ENCODE results near the gene MRPL44.
A peak's percentile ranks its signal among the peaks of the same experiment; 100 is the strongest.
"Not testable (repeated sequence)": the region's sequence is repeated elsewhere in the genome, so short reads cannot be mapped to it uniquely, and the experiment has no call there.

MRPL44 gene

DNA sequence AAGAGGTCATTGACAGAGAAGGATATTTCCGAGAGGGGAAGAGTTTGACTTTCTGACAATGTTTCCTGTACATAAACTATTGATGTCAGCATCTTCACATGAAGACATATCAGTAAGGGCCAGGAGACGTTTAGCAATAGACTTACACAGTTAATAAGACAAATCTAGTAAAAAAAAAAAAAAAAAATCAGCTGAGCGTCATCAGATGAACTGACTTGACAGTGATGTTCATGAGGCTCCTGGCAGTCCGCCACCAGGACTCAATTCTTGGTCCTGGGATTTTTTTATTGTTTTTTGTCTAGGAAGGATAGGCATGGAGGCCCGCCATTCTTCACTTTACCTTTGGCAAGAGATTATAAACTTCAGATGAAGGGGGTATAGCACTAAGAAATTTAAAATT lies 14.5 kb downstream of the MRPL44 start:
- DNase-seq = no peak

DNA sequence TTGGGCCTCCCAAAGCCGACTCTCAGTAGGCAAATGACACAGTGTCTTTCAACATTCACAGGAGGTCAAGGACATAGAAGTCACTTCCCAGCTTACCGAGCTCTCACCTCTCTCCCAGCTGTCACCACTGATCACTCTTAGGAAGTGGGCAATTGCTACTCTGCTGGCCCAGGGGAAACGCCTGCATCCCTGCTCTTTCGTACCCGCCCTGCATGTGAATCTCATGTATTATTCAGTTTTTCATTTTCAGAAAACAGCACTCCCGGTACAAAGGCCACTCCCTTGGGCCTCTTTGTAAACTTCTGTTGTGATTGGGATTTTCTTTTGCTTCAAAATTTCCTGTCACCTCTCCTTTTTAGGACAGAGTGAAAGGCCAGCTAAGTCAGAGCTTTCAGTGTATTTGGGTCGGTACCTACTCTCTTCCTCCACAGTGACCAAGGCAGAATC lies 15.4 kb downstream of the MRPL44 start:
- no peak for DNase-seq

DNA sequence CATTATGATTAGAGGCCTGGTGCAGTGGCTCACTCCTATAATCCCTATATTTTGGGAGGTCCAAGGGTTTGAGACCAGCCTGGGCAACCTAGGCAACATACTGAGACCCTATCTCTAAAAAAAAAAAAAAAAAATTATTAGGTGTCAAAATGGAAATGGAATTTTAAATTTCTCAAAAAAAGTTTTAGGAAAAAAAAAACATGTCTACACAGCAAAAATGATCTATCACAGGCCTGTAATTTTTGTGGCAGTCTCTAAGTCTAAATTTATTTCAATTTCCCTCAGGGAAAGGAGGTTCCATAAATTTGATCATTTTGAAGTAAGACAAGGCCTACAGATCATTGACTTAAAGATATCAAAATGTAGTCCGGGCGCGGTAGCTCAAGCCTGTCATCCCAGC lies 16.3 kb downstream of the MRPL44 start:
- DNase-seq = no peak

DNA sequence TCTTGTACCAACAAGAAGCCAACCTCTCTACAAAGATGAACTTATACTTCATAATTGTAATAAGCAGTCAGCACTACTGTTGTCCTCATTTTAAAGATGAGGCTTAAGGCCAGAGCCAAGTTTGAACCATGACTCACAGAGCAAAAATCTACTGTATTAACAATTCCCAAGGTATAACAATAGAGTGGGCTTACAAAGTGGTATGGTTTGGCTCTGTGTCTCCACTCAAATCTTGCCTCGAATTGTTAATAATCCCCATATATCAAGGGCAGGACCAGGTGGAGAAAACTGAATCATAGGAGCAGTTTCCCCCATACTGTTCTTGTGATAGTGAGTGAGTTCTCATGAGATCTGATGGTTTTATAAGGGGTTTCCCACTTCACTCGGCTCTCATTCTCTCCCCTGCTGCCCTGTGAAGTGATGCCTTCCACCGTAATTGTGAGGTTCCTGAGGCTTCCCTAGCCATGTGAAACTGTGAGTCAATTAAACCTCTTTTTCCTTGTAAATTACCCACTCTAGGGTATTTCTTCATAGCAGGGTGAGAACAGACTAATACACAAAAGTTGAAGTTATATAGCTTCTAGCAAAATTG lies 19.5 kb downstream of the MRPL44 start:
- no peak for DNase-seq

DNA sequence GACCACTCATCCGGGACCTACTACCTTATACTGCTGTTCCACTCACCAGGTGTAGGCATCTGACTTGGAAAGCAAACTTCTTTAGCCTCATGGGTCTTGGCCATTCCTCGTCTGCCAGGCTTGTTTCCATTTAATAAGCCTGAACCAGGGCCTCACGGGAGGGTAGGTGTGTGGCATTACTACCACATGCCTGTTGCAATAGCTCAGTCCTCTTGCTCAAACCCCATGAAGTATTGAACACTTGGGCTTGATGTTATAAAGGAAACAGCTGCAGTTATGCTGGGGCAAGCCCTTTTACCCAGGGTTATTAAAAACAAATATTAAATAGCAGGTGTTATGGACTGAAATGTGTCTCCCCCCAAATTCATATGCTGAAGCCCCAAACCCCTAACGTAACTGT lies 21.2 kb downstream of the MRPL44 start:
- no peak for DNase-seq

DNA sequence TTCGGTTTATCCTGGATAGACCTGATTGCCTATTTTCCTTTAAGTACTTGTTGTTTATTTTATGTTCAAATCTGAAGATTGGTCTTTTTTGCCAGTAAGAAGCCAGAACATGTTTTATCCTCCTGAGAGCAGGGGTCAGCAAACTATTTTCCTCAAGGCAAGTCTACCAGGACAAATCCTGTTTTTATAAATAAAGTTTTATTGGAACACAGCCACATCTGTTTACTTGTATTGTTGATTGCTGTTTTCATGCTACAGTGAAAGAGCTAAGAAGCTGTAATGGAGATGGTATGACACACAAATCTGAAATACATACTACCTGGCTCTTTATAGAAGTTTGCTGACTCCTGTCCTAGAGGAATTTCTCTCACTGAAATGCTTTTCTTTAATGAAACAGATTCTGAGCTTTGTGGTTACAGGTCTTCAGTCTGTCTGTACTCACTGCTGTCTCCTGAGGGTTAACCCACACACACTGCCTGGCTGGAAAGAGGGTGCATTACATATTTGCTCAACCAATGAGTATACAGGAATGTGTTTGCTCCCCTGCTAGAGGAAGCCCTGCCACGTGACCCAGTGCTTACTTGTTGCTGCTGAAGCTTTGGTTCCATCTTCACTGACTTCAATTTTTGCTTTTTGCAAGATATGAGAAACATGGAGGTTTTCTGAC lies 22.6 kb downstream of the MRPL44 start:
- no peak for DNase-seq

DNA sequence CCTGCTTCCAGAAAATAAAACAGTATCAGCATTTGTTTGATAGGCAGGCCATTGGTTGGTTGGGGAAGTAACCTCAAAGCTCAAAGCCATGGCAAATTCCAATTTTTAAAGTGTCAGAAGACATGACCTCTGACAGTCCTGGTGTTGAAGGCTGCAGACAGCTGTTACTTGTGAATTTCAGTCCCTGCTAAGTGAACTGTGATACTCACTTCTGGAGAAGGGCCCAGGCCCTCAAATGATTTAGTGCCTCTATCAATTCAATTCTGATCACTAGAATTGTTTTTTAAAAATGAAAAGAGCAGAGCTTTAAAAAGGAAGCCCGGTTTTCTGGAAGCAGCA lies 23.1 kb downstream of the MRPL44 start:
- DNase-seq = no peak

DNA sequence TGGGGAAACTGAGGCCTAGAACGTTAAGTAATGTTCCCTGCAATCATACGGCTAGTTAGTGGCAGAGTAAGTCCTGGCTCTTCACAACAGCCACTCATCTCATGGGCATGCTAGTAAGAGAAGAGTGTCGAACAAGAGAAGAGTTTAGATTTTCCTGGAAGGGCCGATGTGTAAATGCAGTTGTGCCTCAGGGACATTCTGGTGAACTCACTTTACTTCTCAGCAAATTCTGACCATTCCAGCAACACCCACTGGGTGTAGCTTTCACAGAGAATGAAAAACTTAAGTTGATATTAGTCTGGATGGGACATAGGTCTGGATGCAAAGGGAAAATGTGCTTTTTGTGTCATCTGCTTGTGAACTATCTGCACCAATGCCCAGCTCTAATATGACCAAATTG lies 23.5 kb downstream of the MRPL44 start:
- DNase-seq = no peak

DNA sequence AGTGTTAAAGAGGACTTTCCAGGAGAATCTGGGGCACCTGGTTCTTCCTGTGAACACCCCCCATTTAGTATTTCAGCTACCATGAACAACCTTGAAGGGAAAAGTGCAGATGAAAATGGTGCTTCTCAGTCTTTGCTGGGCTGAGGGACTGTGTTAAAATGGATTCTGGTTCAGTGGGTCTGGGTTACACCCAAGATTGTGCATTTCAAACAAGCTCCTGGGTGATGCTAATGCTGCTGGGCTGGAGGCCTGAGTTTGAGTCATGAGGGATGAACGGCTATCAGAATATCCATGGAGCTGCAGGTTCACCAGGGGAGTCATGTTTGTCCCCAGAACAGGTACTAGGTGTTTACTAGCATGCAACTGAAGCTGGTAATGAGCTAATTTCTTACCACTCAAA lies 24.0 kb downstream of the MRPL44 start:
- no peak for DNase-seq

DNA sequence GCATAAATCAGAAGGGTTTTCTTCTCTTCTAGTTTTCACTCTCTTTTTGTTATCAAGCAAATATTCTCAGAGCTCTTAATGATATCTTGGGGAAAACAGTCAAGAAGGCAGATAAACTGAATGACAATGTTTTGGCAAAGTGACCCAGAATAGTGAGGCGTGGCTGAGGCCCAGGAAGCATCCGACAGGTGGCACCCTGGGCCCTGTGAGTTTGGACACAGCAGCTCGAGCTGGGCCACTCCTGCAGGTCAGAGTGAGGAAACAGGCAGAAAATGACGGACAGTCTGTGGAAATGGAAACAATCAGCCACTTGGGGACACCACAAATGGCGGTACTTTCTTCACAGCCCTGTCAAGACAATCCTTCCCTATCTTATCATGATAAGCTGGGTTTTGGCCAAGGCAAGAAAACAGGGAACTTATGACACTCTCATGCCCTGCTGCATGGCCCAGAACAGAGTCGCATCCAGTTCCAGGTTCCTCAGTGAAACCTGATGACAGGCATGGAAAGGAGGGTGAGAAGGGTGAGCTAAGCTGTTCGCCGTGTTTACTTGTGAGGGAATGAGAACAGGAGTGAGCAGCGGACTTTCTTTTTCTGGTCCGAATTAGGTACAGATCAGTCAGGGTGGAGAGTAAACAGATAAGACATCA lies 32.1 kb downstream of the MRPL44 start:
- no peak for DNase-seq

DNA sequence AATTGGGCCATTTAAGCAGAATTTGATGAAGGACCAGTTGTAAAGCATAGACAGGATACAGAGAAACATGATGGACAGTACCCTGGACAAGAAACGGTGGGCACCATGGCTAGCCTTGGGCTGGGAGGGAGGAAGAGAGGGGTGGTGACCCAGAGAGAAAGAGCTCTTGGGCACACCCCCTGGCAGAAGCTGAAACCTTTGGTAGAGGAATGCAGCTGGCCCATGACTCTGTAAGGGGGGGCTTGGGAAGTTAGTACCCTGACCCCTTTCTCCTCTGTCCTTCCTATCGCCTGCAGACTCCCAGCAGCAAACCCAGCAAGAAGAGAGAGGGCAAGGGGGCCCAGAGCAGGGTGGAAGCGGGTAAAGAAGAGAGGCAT lies 32.6 kb downstream of the MRPL44 start:
- DNase-seq = no peak

DNA sequence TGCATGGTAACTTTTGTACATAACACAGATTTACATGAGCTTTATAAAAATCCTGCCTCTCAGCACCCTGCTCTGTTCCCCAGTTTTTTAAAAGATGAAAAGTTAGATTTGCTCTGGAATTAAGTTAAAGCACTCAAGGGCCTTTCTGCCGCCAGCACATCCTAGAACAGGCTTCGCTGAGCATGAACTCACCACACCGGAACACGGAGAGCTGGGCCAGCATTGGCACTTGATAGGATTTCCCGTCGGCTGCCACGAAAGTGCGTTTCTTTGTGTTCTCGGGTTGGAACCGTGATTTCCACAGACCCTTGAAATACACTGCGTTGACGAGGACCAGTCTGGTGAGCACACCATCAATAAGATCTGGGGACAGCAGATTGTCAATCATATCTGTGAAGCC lies 34.3 kb downstream of the MRPL44 start:
- DNase-seq = no peak

DNA sequence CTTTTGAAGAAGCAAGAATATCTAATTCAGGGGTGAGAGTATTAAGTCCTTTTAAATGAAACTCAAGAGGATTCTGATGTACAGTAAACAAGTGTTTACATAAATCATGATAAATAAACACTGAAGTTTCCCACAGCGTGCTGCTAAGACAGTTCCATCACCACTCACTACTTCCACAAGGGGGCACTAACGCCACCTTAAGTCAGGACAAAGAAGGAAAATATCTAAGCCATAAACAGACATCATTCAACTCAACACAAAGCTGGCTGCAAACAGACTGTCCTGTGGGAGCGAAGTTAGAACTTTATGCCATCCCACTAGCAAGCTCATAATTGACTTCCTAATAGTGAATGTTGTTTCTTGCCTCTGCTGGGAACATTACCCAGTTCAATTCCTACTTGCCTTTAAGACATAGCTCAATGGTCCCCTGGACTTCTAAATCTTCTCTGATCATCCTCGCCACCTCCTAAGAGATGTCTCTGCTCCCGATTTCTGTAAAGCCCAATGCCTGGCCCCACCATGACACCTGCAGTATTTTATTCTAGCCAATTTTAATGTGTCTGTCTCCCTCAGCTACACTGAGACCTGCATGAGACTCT lies 36.5 kb downstream of the MRPL44 start:
- peak; percentile 76 for DNase-seq

DNA sequence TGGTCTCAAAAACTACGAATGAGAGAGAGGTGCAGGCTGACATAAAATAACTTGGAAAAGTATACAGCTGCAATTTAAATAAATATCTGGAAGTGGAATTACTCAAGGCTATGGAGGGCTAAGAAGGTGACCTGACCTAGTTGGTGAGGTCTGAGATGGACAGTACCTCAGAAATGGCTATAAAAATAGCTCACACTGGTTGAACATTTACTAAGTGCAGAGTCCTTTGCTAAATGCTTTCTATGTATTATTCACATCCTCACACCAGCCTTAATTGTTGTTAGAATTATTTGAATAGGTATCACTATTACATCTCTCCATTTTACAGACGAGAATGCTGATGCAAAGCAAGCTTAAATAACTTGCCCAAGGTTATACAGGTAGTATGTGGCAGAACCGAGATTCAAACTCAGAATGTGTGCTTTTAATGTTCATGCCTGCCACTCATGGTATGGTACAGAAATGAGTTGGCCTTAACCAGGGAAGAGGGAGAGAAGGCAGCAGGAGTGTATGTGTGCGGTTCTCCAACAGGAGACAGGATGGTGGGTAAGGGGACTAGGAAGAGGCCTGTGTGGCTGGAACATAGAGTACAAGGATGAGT lies 37.4 kb downstream of the MRPL44 start:
- no peak for DNase-seq

DNA sequence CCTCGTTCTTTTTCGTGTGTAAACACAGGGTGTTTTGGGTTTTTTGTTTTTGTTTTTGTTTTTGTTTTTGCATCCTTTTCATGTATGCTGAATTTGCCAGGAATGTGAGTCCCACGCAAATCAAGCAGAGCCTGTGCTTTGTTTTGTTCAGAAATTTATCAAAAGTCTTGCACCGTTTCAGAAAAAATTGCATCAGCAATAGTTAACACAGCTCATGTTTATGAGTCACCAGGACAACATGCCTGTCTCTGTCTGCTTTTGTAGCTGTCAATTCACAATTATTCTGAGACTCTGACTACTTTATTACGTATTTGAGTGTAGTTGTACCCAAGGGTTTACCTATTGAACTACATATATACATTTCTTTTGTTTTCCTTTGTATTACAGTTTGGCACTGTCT lies 38.3 kb downstream of the MRPL44 start:
- DNase-seq = no peak

DNA sequence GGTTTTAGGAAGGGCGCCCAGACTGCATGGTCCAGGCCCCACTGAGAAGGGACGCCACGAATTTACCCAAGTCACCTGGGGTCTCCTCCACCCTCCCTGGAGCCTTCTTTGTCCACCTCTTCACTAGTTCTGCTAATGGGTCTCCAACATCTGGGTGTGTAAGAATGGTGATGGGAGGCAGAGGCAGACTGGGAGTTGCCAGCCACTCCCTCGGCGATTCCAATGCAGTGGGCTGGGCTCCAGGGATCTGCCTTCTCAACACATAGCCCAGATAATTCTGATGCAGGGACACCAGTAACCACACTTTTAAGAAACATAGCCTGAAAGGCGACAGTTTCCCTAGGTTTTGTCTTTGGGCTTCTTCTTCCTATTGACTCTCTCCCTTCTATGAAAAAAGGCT lies 39.1 kb downstream of the MRPL44 start:
- DNase-seq = no peak

DNA sequence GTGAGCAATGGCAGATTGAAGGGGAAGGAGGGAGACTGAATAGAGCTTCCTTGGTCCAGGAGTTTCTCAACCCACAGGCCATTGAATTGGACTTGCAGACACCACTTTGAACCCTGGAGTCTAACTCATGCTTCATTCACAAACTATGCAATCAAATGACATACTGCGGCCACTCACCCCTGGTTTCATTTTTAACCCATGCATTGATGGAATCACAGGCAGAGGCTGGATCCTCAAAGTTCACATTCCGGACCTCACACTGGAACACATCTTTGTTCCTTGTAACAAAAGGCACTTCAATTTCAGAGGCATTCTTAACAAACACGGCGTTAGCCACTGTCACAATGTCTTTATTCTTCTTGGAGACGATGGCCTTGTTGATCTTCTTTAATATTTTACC lies 40.7 kb downstream of the MRPL44 start:
- no peak for DNase-seq

DNA sequence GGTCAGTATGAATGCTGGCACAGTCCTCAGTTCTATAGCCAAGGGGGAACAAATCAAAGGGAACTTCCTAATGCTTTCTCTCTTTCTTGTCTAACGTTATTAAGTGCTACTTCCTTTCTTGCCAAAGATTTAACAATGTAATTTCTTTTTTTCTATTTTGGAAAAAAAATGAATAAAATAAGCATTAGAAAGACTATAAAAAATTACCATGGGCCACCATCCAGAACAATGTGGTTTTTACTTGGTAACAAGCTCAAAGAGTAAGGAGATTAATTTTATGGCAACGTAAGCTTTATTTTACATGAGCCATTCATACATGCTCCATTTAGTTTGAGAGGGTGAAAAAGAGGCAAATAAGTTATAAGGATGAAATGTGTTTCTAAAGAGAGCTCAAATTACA lies 41.7 kb downstream of the MRPL44 start:
- no peak for DNase-seq

DNA sequence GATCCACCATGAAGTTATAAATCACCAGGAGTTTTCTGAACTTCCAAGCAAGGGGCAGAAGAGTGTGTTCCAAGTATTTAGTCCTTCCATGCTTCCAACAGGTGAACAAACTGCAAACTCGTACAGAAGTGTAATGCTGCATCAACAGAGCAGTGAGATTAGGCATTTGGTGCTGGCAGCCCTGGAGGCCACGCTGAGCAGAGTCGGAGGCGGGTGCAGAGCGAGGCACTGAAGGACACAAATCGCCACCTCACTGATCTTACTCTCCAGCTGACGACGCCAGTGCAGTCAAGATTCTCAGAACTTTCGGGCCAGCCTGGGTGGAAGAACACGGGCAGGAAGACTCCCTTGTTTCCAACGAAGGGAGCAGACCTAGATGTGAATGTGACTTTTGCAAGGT lies 42.6 kb downstream of the MRPL44 start:
- DNase-seq = no peak

DNA sequence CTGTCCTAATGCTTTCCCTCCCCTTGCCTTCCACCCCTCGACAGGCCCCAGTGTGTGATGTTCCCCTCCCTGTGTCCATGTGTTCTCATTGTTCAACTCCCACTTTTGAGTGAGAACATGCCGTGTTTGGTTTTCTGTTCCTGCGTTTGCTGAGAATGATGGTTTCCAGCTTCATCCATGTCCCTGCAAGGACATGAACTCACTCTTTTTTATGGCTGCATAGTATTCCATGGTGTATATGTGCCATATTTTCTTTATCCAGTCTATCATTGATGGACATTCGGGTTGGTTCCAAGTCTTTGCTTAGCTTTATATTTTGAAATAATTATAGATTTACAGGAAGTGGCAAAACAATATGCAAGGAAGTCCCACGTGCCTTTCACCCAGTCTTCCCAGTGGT lies 43.4 kb downstream of the MRPL44 start:
- DNase-seq = not testable (repeated sequence)

DNA sequence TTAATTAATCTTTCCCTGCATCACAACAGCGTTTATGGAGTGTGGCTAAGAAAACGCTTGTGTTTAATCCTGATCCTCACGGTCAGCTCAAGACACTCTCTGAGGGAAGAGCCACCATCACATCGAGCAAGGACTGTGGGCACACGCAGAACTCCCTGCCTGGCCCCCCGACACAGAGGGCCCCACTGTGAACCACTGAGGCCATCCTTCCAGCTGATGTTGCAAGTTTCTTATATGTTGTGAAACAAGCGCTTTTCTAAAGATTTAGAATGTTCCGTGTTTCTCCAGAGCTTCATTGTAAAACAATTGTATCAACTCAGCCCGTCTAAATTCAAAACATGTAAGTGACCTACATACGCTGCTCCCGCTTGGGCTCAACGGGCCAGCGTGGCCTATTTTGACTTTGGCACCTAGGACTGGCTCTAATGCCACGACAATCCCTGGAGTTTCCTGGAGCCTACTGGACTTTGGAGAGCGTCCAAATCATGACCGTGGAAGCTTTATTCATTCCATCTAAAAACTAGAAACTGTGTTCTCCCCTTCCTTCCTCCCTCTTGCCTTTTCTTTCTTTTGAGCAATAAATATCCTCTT lies 46.9 kb downstream of the MRPL44 start:
- peak; percentile 50 for DNase-seq

DNA sequence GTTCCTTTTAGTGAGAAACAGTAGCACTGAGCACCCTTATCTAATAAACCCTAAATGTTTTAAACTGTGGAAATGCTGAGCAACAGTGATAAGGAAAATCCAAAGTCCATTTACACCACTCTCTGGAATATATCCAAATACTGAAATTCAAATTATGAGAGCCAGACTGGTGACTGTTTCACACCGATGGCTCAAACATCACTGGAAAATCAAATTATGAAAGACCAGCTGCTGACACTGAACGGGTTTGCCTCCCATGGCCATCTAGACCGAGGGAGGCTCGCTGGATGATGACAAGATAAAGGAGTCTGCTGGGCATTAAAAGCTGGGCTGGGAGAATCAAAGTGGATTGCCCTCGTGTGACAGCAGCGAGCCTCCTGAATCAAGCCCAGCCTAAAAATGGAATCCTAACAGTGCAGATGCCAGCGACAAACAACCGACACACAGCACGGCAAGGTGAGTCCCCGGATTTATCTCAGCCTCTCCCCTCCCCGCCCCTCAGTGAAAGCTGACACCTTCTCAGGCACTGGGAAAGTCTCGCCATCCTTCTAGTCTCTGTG lies 51.5 kb downstream of the MRPL44 start:
- DNase-seq = no peak

Measured in midbrain (tissue), 1 donor.